GM21717 (cell line): ENCODE measurements around the gene SLC12A1.

Experiments used
- ATAC-seq: cut with Tn5 transposase; IDR thresholded peaks from one replicate; pipeline ENCODE4 v1.9.1; 2021; ENCODE audit warnings: mild to moderate bottlenecking, moderate library complexity; ENCODE audit not compliant: unreplicated experiment

Gene SLC12A1

GRCh38 chr15:48345516-48345915, 139.4 kb downstream of the SLC12A1 start:
- ATAC-seq = no peak

- ATAC-seq = peak; percentile 81
These were observed 146.5 kb downstream of the SLC12A1 start for GRCh38 chr15:48352474-48353072.
